SU-DHL-6 (cell line): ENCODE measurements around the gene ZNF469.

Source experiments
- H2AFZ ChIP-seq: fragments of 200-600 bp; sonication (generic); 2 replicates; pipeline ENCODE4 v1.6.1; 2014; ENCODE audit warnings: low read depth, mild to moderate bottlenecking, moderate library complexity, mixed read lengths, antibody characterized with exemption, low read length; ENCODE audit not compliant: severe bottlenecking
- H3F3A ChIP-seq: fragments of 200-600 bp; shearing (Covaris generic); 2 replicates; pipeline ENCODE4 v1.6.0; 2016; ENCODE audit warnings: antibody characterized with exemption, mild to moderate bottlenecking; ENCODE audit not compliant: insufficient read depth
- H3K27ac ChIP-seq: fragments of 200-600 bp; sonication (generic); 2 replicates; pipeline ENCODE4 v1.5.1; 2016; ENCODE audit warnings: low read depth, mild to moderate bottlenecking, low read length, moderate library complexity, mixed read lengths
- H3K27me3 ChIP-seq: fragments of 200-600 bp; sonication (generic), shearing (Covaris generic); 2 replicates; pipeline ENCODE4 v1.6.0; 2014; ENCODE audit warnings: mild to moderate bottlenecking, low read length
- H3K36me3 ChIP-seq: fragments of 200-600 bp; sonication (generic); 2 replicates; pipeline ENCODE4 v1.6.1; 2014; ENCODE audit warnings: mild to moderate bottlenecking, low read length, mixed read lengths
- H3K4me2 ChIP-seq: fragments of 300-600, 200-600 bp; shearing (Covaris generic), sonication (generic); 2 replicates; pipeline ENCODE4 v1.6.0; 2014; ENCODE audit warnings: low read length, low read depth, mild to moderate bottlenecking; ENCODE audit not compliant: poor library complexity, severe bottlenecking
- H3K4me3 ChIP-seq: fragments of 200-600 bp; sonication (generic); 2 replicates; pipeline ENCODE4 v1.5.1; 2014; ENCODE audit warnings: antibody characterized with exemption, low read length, mild to moderate bottlenecking, mixed read lengths; ENCODE audit not compliant: insufficient read depth, poor library complexity, severe bottlenecking
- H3K79me2 ChIP-seq: fragments of 200-600 bp; sonication (generic); 2 replicates; pipeline ENCODE4 v1.6.1; 2014; ENCODE audit warnings: mild to moderate bottlenecking, low read length, moderate library complexity; ENCODE audit not compliant: insufficient read depth
- H3K9ac ChIP-seq: fragments of 200-600 bp; sonication (generic); 2 replicates; pipeline ENCODE4 v1.7.0; 2014; ENCODE audit warnings: mild to moderate bottlenecking, low read length
- H3K9me2 ChIP-seq: fragments of 200-600 bp; sonication (generic); replicated peaks from 2 replicates; pipeline ENCODE4 v1.6.1; 2014; ENCODE audit warnings: low read length; ENCODE audit not compliant: insufficient read depth
- H3K9me3 ChIP-seq: fragments of 200-600 bp; sonication (generic); 2 replicates; pipeline ENCODE4 v1.6.1; 2014; ENCODE audit warnings: low read length, mixed read lengths; ENCODE audit not compliant: insufficient read depth
- H4K20me1 ChIP-seq: fragments of 200-600 bp; sonication (generic); 2 replicates; pipeline ENCODE4 v1.6.1; 2014; ENCODE audit warnings: low read depth, mild to moderate bottlenecking, antibody characterized with exemption, low read length, moderate library complexity, mixed read lengths
- EZH2phosphoT487 ChIP-seq: fragments of 200-600 bp; sonication (generic), shearing (Covaris generic); conservative IDR thresholded peaks from 2 replicates; pipeline ENCODE4 v1.6.1; 2018; ENCODE audit warnings: mild to moderate bottlenecking, antibody characterized with exemption, low read length, moderate library complexity, mixed read lengths
- TF ChIP-seq, protein P1 (sequence below): fragments of 200-600 bp; sonication (generic); IDR thresholded peaks from one replicate; pipeline ENCODE4 v1.5.1; 2017; ENCODE audit warnings: antibody characterized with exemption, mild to moderate bottlenecking, low read length, moderate library complexity; ENCODE audit not compliant: insufficient read depth, poor library complexity, severe bottlenecking

Gene ZNF469

DNA sequence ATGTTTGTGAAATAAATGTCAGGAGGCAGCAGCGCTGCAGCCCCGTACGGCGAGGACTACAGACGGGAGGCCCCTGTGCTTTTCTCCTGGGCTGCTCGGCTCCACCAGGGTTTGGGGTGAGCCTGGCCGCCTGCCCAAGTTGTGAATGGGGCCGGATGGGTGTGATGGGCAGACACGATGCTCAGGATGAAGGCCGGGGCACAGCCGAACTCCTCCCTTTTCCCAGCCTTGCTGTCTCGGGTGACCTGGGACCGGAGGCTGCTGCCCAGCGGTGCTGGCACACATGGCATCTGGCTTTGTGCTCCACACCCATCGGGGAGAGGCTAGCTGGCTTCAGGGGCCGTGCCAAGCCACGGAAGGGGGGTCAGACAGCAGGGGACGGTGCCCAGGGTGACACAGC lies 36.1 kb downstream of the ZNF469 start:
- Histone ChIP-seq H3K27ac (no peak overlapping the region), H3K36me3 (no peaks in the 10 kb centered on the region), H3F3A (no peaks in the 10 kb centered on the region), H4K20me1 (no peaks in the 10 kb centered on the region), H3K9ac (no peak overlapping the region), H3K9me2 (no peaks in the 10 kb centered on the region), H3K4me2 (no peak overlapping the region), H3K9me3 (no peaks in the 10 kb centered on the region), H3K27me3 (no peaks in the 10 kb centered on the region), H2AFZ (no peak overlapping the region), H3K4me3 (no peak overlapping the region), H3K79me2 (no peaks in the 10 kb centered on the region)
- no peak for TF ChIP-seq EZH2phosphoT487
- TF ChIP-seq, protein P1, sequence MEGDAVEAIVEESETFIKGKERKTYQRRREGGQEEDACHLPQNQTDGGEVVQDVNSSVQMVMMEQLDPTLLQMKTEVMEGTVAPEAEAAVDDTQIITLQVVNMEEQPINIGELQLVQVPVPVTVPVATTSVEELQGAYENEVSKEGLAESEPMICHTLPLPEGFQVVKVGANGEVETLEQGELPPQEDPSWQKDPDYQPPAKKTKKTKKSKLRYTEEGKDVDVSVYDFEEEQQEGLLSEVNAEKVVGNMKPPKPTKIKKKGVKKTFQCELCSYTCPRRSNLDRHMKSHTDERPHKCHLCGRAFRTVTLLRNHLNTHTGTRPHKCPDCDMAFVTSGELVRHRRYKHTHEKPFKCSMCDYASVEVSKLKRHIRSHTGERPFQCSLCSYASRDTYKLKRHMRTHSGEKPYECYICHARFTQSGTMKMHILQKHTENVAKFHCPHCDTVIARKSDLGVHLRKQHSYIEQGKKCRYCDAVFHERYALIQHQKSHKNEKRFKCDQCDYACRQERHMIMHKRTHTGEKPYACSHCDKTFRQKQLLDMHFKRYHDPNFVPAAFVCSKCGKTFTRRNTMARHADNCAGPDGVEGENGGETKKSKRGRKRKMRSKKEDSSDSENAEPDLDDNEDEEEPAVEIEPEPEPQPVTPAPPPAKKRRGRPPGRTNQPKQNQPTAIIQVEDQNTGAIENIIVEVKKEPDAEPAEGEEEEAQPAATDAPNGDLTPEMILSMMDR = no peak

DNA sequence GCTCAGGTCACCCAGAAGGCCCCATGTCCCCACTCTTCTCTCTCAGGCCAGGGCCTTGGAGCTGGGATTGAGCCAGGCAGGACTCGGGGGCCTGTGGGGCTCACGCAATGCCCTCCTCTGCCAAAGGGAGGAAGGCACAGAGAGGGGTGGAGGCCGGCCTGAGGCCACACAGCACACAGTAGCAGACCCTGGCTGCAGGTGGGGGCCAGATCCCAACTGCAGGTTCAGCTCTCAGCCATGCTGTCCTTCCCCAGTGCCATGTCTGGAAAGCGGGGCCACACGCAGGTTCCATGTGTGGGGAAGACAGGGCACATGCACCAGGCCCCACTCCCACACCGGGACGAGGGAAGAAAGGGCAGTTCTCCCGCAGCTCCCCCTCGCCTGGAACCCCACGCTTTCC lies 37.0 kb downstream of the ZNF469 start:
- no peaks in the 10 kb centered on the region for H3K36me3 ChIP-seq
- no peak overlapping the region for H2AFZ ChIP-seq
- H3K79me2 ChIP-seq = no peaks in the 10 kb centered on the region
- H3F3A ChIP-seq = no peaks in the 10 kb centered on the region
- no peak overlapping the region for H3K4me3 ChIP-seq
- TF ChIP-seq, protein P1 = no peak
- TF ChIP-seq EZH2phosphoT487 = no peak
- no peaks in the 10 kb centered on the region for H3K27me3 ChIP-seq
- H3K4me2 ChIP-seq = no peak overlapping the region
- H3K9ac ChIP-seq = no peak overlapping the region
- no peaks in the 10 kb centered on the region for H3K9me3 ChIP-seq
- H4K20me1 ChIP-seq = no peaks in the 10 kb centered on the region
- H3K9me2 ChIP-seq = no peaks in the 10 kb centered on the region
- H3K27ac ChIP-seq = no peak overlapping the region

DNA sequence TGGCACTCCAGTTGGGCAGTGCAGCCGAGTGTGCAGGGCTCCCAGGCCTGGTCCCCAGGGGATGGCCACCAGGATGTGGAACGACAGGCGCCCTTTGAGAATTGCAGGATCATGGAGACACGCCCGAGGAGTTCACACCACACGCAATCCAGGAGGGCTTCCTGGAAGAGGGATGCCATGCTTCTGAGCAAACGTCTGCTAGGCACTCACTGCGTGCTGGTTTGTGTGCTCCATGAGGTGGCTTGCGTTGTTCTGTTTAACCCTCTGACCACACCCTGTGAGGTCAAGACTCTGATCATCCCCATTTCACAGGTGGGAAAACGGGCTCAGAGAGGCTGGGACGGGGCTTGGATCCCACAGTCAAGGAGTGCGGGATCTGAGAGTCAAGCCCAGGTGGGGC lies 37.7 kb downstream of the ZNF469 start:
- Histone ChIP-seq H3K27me3 (no peaks in the 10 kb centered on the region), H3K36me3 (no peaks in the 10 kb centered on the region)
- TF ChIP-seq, protein P1 = no peak
- TF ChIP-seq EZH2phosphoT487 = no peak

More for the DNA sequence above, 37.7 kb downstream of the ZNF469 start:
- Histone ChIP-seq H3K27ac (no peak overlapping the region), H3K4me3 (no peak overlapping the region), H3K79me2 (no peaks in the 10 kb centered on the region), H3F3A (no peaks in the 10 kb centered on the region), H4K20me1 (no peaks in the 10 kb centered on the region), H3K9me2 (no peaks in the 10 kb centered on the region), H3K4me2 (no peak overlapping the region), H3K9me3 (no peaks in the 10 kb centered on the region), H2AFZ (no peak overlapping the region), H3K9ac (no peak overlapping the region)
